ENCODE results near the gene ROR2.
"Not testable (repeated sequence)": the region's sequence is repeated elsewhere in the genome, so short reads cannot be mapped to it uniquely, and the experiment has no call there.

ROR2 gene

GRCh38 chr9:91629718-91630117, 320.3 kb downstream of the ROR2 start:
- no peak for DNase-seq (ENCODE audit: extremely low spot score)
- CTCF ChIA-PET: no interaction called here
- POLR2A ChIA-PET: no interaction called here
- TF ChIP-seq FOXK2 (IDR thresholded peaks at IDR 0.05) (no peak), CTBP1 (IDR thresholded peaks at IDR 0.05; ENCODE audit: borderline replicate concordance) (no peak), ZNF384 (IDR thresholded peaks at IDR 0.05) (no peak), LEF1 (IDR thresholded peaks at IDR 0.05; ENCODE audit: borderline replicate concordance) (no peak), HDGF (IDR thresholded peaks at IDR 0.05; ENCODE audit: borderline replicate concordance) (no peak), TARDBP (IDR thresholded peaks at IDR 0.05) (no peak), FOXA1 (IDR thresholded peaks at IDR 0.05) (no peak), BHLHE40 (IDR thresholded peaks at IDR 0.05; ENCODE audit: borderline replicate concordance) (no peak), NFRKB (IDR thresholded peaks at IDR 0.05) (no peak), ELF4 (IDR thresholded peaks at IDR 0.05) (no peak), ARNT (IDR thresholded peaks at IDR 0.05) (no peak), FOXM1 (IDR thresholded peaks at IDR 0.05; ENCODE audit: borderline replicate concordance) (no peak), SP1 (IDR thresholded peaks at IDR 0.05) (no peak), PKNOX1 (IDR thresholded peaks at IDR 0.05) (no peak), L3MBTL2 (conservative IDR thresholded peaks at IDR 0.05) (no peak), SUZ12 (IDR thresholded peaks at IDR 0.05) (no peak)

DNA sequence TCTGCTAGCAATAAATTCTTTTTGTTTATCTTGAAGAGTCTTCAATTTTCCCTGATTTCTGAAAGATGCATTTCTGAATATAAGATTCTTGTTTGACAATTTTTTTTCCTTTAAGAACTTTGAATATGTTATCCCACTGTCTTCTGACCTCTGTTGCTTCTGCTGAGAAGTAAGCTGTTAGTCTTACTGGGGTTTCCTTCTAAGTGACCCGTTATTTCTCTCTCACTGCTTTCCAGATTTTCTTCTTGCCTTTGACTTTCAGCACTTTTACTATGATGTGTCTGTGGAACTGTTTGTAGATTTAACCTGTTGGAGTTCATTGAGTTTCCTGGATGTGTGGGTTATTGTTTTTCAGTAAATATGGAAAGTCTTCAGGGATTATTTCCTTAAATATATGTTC, 321.1 kb downstream of the ROR2 start:
- DNase-seq (ENCODE audit: extremely low spot score): no peak
- CTCF ChIA-PET: no interaction called here

GRCh38 chr9:91625331-91625730, 324.7 kb downstream of the ROR2 start:
- no peak for DNase-seq (ENCODE audit: extremely low spot score)
- ChIA-PET CTCF (no interaction called here), POLR2A (no interaction called here)
- no peak for TF ChIP-seq SP1 (IDR thresholded peaks at IDR 0.05)
- no peak for TF ChIP-seq FOXM1 (IDR thresholded peaks at IDR 0.05; ENCODE audit: borderline replicate concordance)
- TF ChIP-seq L3MBTL2 (conservative IDR thresholded peaks at IDR 0.05): no peak
- no peak for TF ChIP-seq PKNOX1 (IDR thresholded peaks at IDR 0.05)
- no peak for TF ChIP-seq TARDBP (IDR thresholded peaks at IDR 0.05)
- TF ChIP-seq BHLHE40 (IDR thresholded peaks at IDR 0.05; ENCODE audit: borderline replicate concordance): no peak
- no peak for TF ChIP-seq HDGF (IDR thresholded peaks at IDR 0.05; ENCODE audit: borderline replicate concordance)
- TF ChIP-seq ZNF384 (IDR thresholded peaks at IDR 0.05): no peak
- TF ChIP-seq CTBP1 (IDR thresholded peaks at IDR 0.05; ENCODE audit: borderline replicate concordance): no peak
- no peak for TF ChIP-seq ARNT (IDR thresholded peaks at IDR 0.05)
- TF ChIP-seq ELF4 (IDR thresholded peaks at IDR 0.05): no peak
- no peak for TF ChIP-seq SUZ12 (IDR thresholded peaks at IDR 0.05)
- no peak for TF ChIP-seq NFRKB (IDR thresholded peaks at IDR 0.05)
- TF ChIP-seq LEF1 (IDR thresholded peaks at IDR 0.05; ENCODE audit: borderline replicate concordance): no peak
- no peak for TF ChIP-seq FOXA1 (IDR thresholded peaks at IDR 0.05)

More for the DNA sequence above, 321.1 kb downstream of the ROR2 start:
- POLR2A ChIA-PET: no interaction called here
- TF ChIP-seq FOXK2 (IDR thresholded peaks at IDR 0.05) (no peak), SP1 (IDR thresholded peaks at IDR 0.05) (no peak), SUZ12 (IDR thresholded peaks at IDR 0.05) (no peak), BHLHE40 (IDR thresholded peaks at IDR 0.05; ENCODE audit: borderline replicate concordance) (no peak), FOXA1 (IDR thresholded peaks at IDR 0.05) (no peak), LEF1 (IDR thresholded peaks at IDR 0.05; ENCODE audit: borderline replicate concordance) (no peak), CTBP1 (IDR thresholded peaks at IDR 0.05; ENCODE audit: borderline replicate concordance) (no peak), PKNOX1 (IDR thresholded peaks at IDR 0.05) (no peak), ELF4 (IDR thresholded peaks at IDR 0.05) (no peak), ZNF384 (IDR thresholded peaks at IDR 0.05) (no peak), ARNT (IDR thresholded peaks at IDR 0.05) (no peak), L3MBTL2 (conservative IDR thresholded peaks at IDR 0.05) (no peak), FOXM1 (IDR thresholded peaks at IDR 0.05; ENCODE audit: borderline replicate concordance) (no peak)

GRCh38 chr9:91623004-91623403, 327.0 kb downstream of the ROR2 start:
- POLR2A ChIA-PET: no interaction called here
- CTCF ChIA-PET: no interaction called here
- DNase-seq (ENCODE audit: extremely low spot score): no peak
- TF ChIP-seq SP1 (IDR thresholded peaks at IDR 0.05) (no peak), TARDBP (IDR thresholded peaks at IDR 0.05) (no peak), FOXA1 (IDR thresholded peaks at IDR 0.05) (no peak), ELF4 (IDR thresholded peaks at IDR 0.05) (no peak), SUZ12 (IDR thresholded peaks at IDR 0.05) (no peak)

DNA sequence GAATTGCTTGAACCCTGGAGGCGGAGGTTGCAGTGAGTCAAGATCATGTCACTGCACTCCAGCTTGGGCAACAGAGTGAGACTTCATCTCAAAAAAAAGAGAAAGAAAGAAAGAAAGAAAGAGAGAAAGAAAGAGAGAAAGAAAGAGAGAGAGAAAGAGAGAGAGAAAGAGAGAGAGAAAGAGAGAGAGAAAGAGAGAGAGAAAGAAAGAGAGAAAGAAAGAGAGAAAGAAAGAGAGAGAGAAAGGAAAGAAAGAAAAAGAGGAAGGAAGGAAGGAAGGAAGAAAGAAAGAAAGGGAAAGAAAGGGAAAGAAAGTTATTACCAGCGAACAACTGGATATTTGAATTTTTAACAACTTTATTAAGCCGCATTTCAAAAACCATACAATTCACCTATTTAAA, 327.9 kb downstream of the ROR2 start:
- CTCF ChIA-PET; DNase-seq (ENCODE audit: extremely low spot score); POLR2A ChIA-PET: not testable (repeated sequence)

DNA sequence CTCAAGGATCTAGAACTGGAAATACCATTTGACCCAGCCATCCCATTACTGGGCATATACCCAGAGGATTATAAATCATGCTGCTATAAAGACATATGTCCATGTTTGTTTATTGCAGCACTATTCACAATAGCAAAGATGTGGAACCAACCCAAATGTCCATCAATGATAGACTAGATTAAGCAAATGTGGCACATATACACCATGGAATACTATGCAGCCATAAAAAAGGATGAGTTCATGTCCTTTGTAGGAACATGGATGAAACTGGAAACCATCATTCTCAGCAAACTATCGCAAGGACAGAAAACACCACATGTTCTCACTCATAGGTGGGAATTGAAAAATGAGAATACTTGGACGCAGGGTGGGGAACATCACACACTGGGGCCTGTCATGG, 336.0 kb downstream of the ROR2 start:
- CTCF ChIA-PET; DNase-seq (ENCODE audit: extremely low spot score); POLR2A ChIA-PET: not testable (repeated sequence)

GRCh38 chr9:91611582-91611981, 338.4 kb downstream of the ROR2 start:
- no peak for DNase-seq (ENCODE audit: extremely low spot score)
- TF ChIP-seq FOXK2 (IDR thresholded peaks at IDR 0.05): no peak
- TF ChIP-seq LEF1 (IDR thresholded peaks at IDR 0.05; ENCODE audit: borderline replicate concordance): no peak
- no peak for TF ChIP-seq HDGF (IDR thresholded peaks at IDR 0.05; ENCODE audit: borderline replicate concordance)
- TF ChIP-seq PKNOX1 (IDR thresholded peaks at IDR 0.05): no peak
- TF ChIP-seq SP1 (IDR thresholded peaks at IDR 0.05): no peak
- no peak for TF ChIP-seq SUZ12 (IDR thresholded peaks at IDR 0.05)
- TF ChIP-seq NFRKB (IDR thresholded peaks at IDR 0.05): no peak
- TF ChIP-seq FOXM1 (IDR thresholded peaks at IDR 0.05; ENCODE audit: borderline replicate concordance): no peak
- no peak for TF ChIP-seq BHLHE40 (IDR thresholded peaks at IDR 0.05; ENCODE audit: borderline replicate concordance)
- TF ChIP-seq ELF4 (IDR thresholded peaks at IDR 0.05): no peak
- no peak for TF ChIP-seq ZNF384 (IDR thresholded peaks at IDR 0.05)
- TF ChIP-seq ARNT (IDR thresholded peaks at IDR 0.05): no peak
- no peak for TF ChIP-seq TARDBP (IDR thresholded peaks at IDR 0.05)
- TF ChIP-seq FOXA1 (IDR thresholded peaks at IDR 0.05): no peak
- TF ChIP-seq CTBP1 (IDR thresholded peaks at IDR 0.05; ENCODE audit: borderline replicate concordance): no peak
- no peak for TF ChIP-seq L3MBTL2 (conservative IDR thresholded peaks at IDR 0.05)
- ChIA-PET POLR2A (no interaction called here), CTCF (no interaction called here)

All from HEK293T (cell line).